OCI-LY7 (cell line): ENCODE measurements around the gene KRT86. TPM values are rescaled to one million over a fixed set of nuclear protein-coding genes. Genes with fewer than 3 reads are reported as not detected.

Source experiments
- BruUV-seq: library from RNA; stranded (reverse); fragments of 400-500 nt; replicated peaks from 2 replicates; lab custom pipeline; 2021; lab: Mats Ljungman, UMichigan
- CTCF ChIA-PET: fragments of 300-600 bp; sonication (Branson Sonifier 250); formaldehyde crosslinking; loops from one replicate; lab custom pipeline; 2022; ENCODE audit warnings: antibody characterized with exemption; ENCODE audit not compliant: unreplicated experiment; lab: Charles Lee
- POLR2A ChIA-PET: fragments of 300-600 bp; sonication (Branson Sonifier 250); formaldehyde crosslinking; loops from one replicate; lab custom pipeline; 2022; ENCODE audit warnings: antibody characterized with exemption; lab: Charles Lee
- DNase-seq: peaks from one replicate; pipeline ENCODE4 v3.0.0-alpha.2; 2015; ENCODE audit warnings: low spot score
- H2AFZ ChIP-seq: fragments of 200-600 bp; sonication (generic), shearing (Covaris generic); 2 replicates; pipeline ENCODE4 v1.6.1; 2014; ENCODE audit warnings: mild to moderate bottlenecking, antibody characterized with exemption, low read length, moderate library complexity
- H3K27ac ChIP-seq: fragments of 200-600 bp; sonication (generic); 2 replicates; pipeline ENCODE4 v1.5.1; 2014; ENCODE audit warnings: mixed run types, low read depth, mild to moderate bottlenecking, moderate library complexity, low read length, inconsistent platforms; ENCODE audit not compliant: poor library complexity, severe bottlenecking
- H3K36me3 ChIP-seq: fragments of 200-600 bp; sonication (generic); 2 replicates; pipeline ENCODE4 v1.6.1; 2014; ENCODE audit warnings: mild to moderate bottlenecking, antibody characterized with exemption, low read length, moderate library complexity, mixed read lengths; ENCODE audit not compliant: insufficient read depth
- H3K4me1 ChIP-seq: fragments of 200-600 bp; sonication (generic); 2 replicates; pipeline ENCODE4 v1.5.1; 2014; ENCODE audit warnings: mild to moderate bottlenecking, low read length; ENCODE audit not compliant: insufficient read depth, poor library complexity, severe bottlenecking
- H3K4me2 ChIP-seq: fragments of 200-600 bp; sonication (generic); 2 replicates; pipeline ENCODE4 v1.6.1; 2014; ENCODE audit warnings: mild to moderate bottlenecking, low read length
- H3K4me3 ChIP-seq: fragments of 200-600 bp; sonication (generic); 2 replicates; pipeline ENCODE4 v1.5.1; 2014; ENCODE audit warnings: mild to moderate bottlenecking, low read depth, low read length; ENCODE audit not compliant: poor library complexity, severe bottlenecking
- H3K79me2 ChIP-seq: fragments of 200-600 bp; sonication (generic); 2 replicates; pipeline ENCODE4 v1.6.1; 2016; ENCODE audit warnings: low read depth, mild to moderate bottlenecking, low read length, moderate library complexity, mixed read lengths; ENCODE audit not compliant: insufficient read depth
- H3K9me2 ChIP-seq: fragments of 200-600 bp; sonication (generic); 2 replicates; pipeline ENCODE4 v1.6.1; 2016; ENCODE audit warnings: mild to moderate bottlenecking, low read length, mixed read lengths; ENCODE audit not compliant: insufficient read depth
- H3K9me3 ChIP-seq: fragments of 200-600 bp; sonication (generic); 2 replicates; pipeline ENCODE4 v1.6.1; 2014; ENCODE audit warnings: mild to moderate bottlenecking, mixed run types, low read length, mixed read lengths
- H4K20me1 ChIP-seq: fragments of 200-600 bp; sonication (generic); 2 replicates; pipeline ENCODE4 v1.6.1; 2014; ENCODE audit warnings: mild to moderate bottlenecking, antibody characterized with exemption, low read length, moderate library complexity, mixed read lengths; ENCODE audit not compliant: insufficient read depth
- CTCF ChIP-seq: fragments of 200-600 bp; sonication (generic); conservative IDR thresholded peaks from 2 replicates; pipeline ENCODE4 v1.5.1; 2014; ENCODE audit warnings: mild to moderate bottlenecking, antibody characterized with exemption, low read length, moderate library complexity, mixed read lengths
- EZH2phosphoT487 ChIP-seq: fragments of 200-600 bp; sonication (generic); IDR thresholded peaks from 2 replicates; pipeline ENCODE4 v1.6.1; 2018; ENCODE audit warnings: low read depth, borderline replicate concordance, mild to moderate bottlenecking, mixed run types, antibody characterized with exemption, low read length, moderate library complexity, mixed read lengths
- intact Hi-C: fragments of 100-400 bp; cut with micrococcal nuclease; formaldehyde crosslinking; loops from one replicate; pipeline ENCODE4 v1.10.0; 2022; ENCODE audit not compliant: unreplicated experiment
- total RNA-seq, 2 experiments: library from RNA; depleted of rRNA in 1 of 2; stranded (reverse); fragments of >200 nt in 1 of 2; shearing (Covaris generic) in 1 of 2; gene quantifications; 2 replicates each; pipeline ENCODE4 v1.2.3, GENCODE V29; 2014 to 2022

KRT86 gene
- total RNA-seq, 2 experiments from 2014 or later, result not detected

GRCh38 chr12:52275686-52276085, 1.2 kb downstream of the KRT86 start:
- H3K4me1 ChIP-seq, result no peaks in the 10 kb centered on the region
- no peaks in the 10 kb centered on the region for H3K9me2 ChIP-seq
- POLR2A ChIA-PET, result interaction anchor here (1.0 kb wide), 1 partner anchor 10 kb away, joined by 3 read pairs; no protein-coding TSS in a partner anchor
- no TSS peak for BruUV-seq
- CTCF ChIA-PET, result no interaction called here
- TF ChIP-seq EZH2phosphoT487 (no peak), CTCF (no peak)
- no peaks in the 10 kb centered on the region for H3K79me2 ChIP-seq
- H2AFZ ChIP-seq, result no peak overlapping the region
- no peak overlapping the region for H3K4me2 ChIP-seq
- no peak overlapping the region for H3K27ac ChIP-seq
- intact Hi-C loops, result no loop called here
- DNase-seq, result no peak
- H3K4me3 ChIP-seq, result no peak overlapping the region
- no peaks in the 10 kb centered on the region for H3K36me3 ChIP-seq
- no peaks in the 10 kb centered on the region for H3K9me3 ChIP-seq
- no peaks in the 10 kb centered on the region for H4K20me1 ChIP-seq

- H3K4me2 ChIP-seq, result no peak overlapping the region
- no peak overlapping the region for H3K27ac ChIP-seq
- H4K20me1 ChIP-seq, result no peaks in the 10 kb centered on the region
- no peak for TF ChIP-seq EZH2phosphoT487
- no peak for TF ChIP-seq CTCF
- no peaks in the 10 kb centered on the region for H3K79me2 ChIP-seq
- H3K36me3 ChIP-seq, result no peaks in the 10 kb centered on the region
- H2AFZ ChIP-seq, result no peak overlapping the region
- POLR2A ChIA-PET, result interaction anchor here (0.7 kb wide), 2 partner anchors 140 to 825 kb away, joined by 3 read pairs; no protein-coding TSS in a partner anchor
- H3K9me2 ChIP-seq, result no peaks in the 10 kb centered on the region
- no peak overlapping the region for H3K4me3 ChIP-seq
- H3K4me1 ChIP-seq, result no peaks in the 10 kb centered on the region
- H3K9me3 ChIP-seq, result no peaks in the 10 kb centered on the region
- intact Hi-C loops, result no loop called here
- BruUV-seq, result no TSS peak
- no peak for DNase-seq
- CTCF ChIA-PET, result no interaction called here
Observed at GRCh38 chr12:52277486-52278245, 3.2 kb downstream of the KRT86 start.
